GM10248 (cell line): Measurements from ENCODE around the gene ANKRD33.

ENCODE experiments used
- CTCF ChIA-PET: fragments of 300-600 bp; sonication (Branson Sonifier 250); formaldehyde crosslinking; extraction: SDS; loops from one replicate; lab custom pipeline; 2021; ENCODE audit warnings: antibody characterized with exemption; lab: Yijun Ruan, JAX
- POLR2A ChIA-PET: fragments of 350-650 bp; sonication (Branson Sonifier 250); formaldehyde crosslinking; extraction: SDS; loops from one replicate; lab custom pipeline; 2020; ENCODE audit warnings: antibody characterized with exemption; lab: Yijun Ruan, JAX
- DNase-seq: peaks from one replicate; pipeline ENCODE4 v3.0.0; 2012; ENCODE audit errors: extremely low spot score
- TF ChIP-seq, protein P1 (sequence below): IDR thresholded peaks from 2 replicates; pipeline ENCODE4 v1.5.1; 2012; ENCODE audit warnings: mild to moderate bottlenecking, low read depth; ENCODE audit errors: extremely low read depth, missing control alignments, control extremely low read depth

The ANKRD33 gene

DNA sequence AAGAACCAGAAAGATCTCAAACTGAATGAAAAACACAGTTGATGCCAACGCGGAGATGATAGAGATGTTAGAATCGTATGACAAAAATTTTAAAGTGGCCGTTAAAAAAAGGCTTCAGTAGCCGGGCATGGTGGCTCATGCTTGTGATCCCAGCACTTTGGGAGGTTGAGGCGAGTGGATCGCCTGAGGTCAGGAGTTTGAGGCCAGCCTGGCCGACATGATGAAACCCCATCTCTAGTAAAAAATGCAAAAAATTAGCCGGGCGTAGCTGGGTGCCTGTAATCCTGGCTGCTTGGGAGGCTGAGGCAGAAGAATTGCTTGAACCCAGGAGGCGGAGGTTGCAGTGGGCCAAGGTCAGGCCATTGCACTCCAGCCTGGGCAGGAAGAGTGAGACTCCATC lies 14.0 kb downstream of the ANKRD33 start:
- DNase-seq, result no peak
- ChIA-PET CTCF (interaction anchor here (1.3 kb wide), 1 partner anchor 27 kb away, joined by 4 read pairs; no protein-coding TSS in a partner anchor), POLR2A (no interaction called here)
- TF ChIP-seq, protein P1, sequence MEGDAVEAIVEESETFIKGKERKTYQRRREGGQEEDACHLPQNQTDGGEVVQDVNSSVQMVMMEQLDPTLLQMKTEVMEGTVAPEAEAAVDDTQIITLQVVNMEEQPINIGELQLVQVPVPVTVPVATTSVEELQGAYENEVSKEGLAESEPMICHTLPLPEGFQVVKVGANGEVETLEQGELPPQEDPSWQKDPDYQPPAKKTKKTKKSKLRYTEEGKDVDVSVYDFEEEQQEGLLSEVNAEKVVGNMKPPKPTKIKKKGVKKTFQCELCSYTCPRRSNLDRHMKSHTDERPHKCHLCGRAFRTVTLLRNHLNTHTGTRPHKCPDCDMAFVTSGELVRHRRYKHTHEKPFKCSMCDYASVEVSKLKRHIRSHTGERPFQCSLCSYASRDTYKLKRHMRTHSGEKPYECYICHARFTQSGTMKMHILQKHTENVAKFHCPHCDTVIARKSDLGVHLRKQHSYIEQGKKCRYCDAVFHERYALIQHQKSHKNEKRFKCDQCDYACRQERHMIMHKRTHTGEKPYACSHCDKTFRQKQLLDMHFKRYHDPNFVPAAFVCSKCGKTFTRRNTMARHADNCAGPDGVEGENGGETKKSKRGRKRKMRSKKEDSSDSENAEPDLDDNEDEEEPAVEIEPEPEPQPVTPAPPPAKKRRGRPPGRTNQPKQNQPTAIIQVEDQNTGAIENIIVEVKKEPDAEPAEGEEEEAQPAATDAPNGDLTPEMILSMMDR, result no peak

DNA sequence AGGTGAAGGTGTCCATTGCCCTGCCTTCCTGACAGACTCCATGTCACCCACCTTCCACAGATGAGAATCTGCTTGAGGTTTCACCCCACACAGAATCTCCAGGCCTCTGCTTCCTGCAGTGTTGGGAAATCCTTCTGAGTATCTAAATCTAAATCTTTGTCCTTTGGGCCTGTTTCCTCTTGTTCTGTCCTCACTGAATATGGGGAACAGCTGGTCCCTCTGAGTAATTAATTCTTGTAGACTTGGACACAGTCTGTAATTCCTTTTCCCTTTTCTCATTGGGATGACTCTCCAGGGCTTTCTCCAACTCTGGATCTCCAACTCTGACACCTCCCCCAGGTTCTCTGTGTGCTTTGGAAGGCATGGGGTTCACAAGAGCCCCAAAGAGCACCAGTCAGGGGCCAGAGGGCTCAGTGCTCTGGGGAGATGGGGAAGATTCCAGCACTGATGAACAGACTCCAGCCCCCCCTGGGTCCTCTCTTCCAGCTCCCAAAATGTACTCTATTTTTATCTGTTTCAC lies 17.1 kb downstream of the ANKRD33 start:
- ChIA-PET CTCF (no interaction called here), POLR2A (no interaction called here)
- TF ChIP-seq, protein P1, result no peak
- no peak for DNase-seq

DNA sequence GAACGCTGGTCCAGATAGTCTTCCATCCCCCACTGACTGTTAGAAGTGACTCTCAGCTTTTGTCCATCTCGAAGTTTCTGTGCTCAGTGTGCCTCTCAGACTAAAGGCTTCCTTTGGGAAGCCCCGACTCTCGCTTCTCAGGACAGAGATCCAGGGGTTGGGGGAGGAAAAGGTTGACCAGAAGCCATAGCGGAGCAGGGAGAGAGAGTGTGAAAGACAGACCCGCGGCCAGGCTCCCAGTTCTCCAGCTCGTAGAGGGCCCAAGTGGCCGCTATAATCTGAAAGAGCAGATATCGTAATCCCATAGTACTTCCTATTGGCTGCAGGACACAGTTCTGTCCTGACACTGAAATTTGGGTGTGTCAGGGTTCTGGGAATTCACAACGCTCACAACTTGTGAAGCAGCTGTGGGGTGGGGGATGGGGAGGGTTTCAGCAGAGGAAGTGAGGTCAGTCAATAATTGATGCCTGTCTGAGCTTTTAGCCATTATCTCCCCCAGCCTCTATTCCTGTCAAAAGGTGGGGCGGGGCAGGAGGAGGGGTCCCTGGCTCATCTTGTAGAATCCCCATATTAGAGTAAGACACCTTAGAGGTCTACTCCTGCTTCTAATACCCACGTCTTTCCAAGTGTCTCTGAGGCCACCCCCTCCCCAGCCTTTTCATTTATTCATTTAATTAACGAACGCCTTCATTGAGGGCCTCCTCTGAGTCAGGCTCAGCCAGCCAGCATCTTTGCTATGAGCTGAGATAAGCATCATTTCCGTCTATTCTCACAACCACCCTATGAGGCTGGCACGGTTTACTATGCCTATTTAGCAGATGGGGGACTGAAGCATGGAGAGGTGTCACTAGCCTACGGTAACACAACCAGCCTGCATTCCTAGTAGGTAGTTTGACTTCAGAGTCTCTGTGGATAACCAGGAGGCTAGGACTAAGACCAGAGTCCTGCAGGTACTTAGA lies 17.8 kb downstream of the ANKRD33 start:
- TF ChIP-seq, protein P1, result no peak
- POLR2A ChIA-PET, result no interaction called here
- no peak for DNase-seq
- CTCF ChIA-PET, result no interaction called here

DNA sequence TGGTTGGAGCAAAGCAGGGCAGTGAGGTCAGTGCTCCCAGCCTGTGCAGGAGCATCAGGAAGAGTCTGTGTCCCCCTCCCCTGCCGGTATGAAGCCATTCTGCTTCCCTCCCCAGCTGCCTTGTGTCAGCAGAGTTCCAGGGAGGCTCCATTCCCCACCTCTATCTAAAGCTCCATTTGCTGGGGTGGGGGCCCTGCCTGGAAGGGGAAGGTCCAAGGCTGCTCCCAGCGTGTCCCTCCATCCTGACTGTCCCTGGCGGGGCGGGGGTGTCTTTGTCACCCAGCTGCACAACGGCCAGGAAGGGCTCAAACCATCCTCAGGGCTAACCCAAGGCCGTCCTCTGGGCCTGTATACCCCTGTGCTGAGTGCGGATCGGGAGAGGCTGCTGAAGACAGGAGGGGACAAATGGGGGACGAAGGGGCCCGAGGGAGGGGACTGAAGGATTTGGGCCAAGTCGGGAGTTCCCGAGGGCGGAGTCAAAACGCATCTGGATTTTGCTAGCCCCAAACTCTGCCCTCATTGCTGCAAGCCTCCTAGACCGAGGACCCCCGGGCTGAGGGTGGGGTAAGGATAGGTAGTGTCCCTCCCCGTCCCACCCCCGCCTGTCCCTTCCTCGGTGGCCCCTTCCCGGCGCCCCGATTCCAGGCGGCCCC lies 18.7 kb downstream of the ANKRD33 start:
- CTCF ChIA-PET, result interaction anchor here (1.8 kb wide), 1 partner anchor 16 kb away, joined by 7 read pairs; no protein-coding TSS in a partner anchor
- POLR2A ChIA-PET, result no interaction called here
- TF ChIP-seq, protein P1, result no peak
- DNase-seq, result no peak

DNA sequence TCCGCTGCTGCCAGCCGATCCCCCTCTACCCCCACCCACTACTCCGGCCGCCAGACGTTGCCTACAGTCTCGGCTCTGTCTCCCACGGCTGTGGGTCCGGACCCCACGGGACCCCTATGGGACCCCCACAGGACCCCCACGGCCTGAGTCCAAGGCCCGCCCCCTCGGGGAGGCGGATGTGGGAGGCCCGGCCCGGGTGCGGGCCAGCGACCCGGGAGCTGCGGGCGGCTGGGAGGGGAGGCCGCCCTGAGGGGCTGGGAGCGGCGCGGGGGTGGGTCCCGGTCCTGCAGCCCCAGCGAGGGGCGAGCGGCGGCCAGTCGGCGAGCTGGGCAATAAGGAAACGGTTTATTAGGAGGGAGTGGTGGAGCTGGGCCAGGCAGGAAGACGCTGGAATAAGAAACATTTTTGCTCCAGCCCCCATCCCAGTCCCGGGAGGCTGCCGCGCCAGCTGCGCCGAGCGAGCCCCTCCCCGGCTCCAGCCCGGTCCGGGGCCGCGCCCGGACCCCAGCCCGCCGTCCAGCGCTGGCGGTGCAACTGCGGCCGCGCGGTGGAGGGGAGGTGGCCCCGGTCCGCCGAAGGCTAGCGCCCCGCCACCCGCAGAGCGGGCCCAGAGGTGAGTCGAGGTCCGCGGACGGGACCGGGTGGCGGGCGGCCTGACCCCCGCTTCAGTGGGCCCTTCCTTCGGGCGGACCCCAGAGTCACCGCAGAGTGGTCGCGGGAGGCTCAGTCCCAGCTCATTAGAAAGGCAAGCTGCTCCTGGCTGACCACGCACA lies 19.4 kb downstream of the ANKRD33 start, which contains the start of gene ACVRL1:
Gene ACVRL1, plus strand, starts transcription at position 422 of the 773 bp plus-strand sequence. CDS start 4,971 bp downstream, outside the sequence.
- POLR2A ChIA-PET, result no interaction called here
- CTCF ChIA-PET, result interaction anchor here (1.0 to 1.8 kb wide), 6 partner anchors 15 to 118 kb away, joined by 3 to 7 read pairs (median 3); no protein-coding TSS in a partner anchor
- TF ChIP-seq, protein P1, result no peak
- no peak for DNase-seq
